ENCODE results near the gene MYMX.

The MYMX gene

DNA sequence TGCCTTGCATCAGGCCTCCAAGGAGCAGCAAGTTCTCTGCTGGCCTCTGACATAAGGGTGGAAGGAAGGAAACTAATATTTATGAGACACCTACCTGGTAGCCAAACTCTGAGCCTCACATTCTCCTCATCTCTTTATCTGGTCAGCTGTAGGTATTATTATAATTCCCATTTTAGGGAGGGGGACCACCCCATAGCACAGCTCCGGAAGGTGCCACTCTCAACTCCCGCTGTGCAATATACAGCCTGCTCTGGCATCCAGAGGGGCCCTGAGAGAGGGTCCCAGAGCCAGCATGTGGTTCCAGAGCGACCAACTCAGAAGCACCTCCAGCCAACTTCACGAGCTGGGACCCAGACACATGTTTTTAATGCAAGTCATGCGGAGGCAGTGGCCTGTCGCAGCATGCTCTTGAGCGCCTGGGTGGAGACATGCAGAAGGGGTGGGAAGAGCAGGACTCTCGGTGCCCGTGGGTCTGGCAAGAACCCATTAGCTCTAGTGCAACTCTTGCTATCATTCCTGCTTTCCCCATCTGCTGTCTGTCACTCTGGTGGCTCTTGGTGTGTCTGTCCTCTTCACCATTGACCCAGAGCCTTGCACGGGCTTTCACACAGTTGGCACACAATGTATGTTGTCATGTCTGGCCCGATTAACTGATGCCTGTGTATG, 15.0 kb upstream of the MYMX start:
- TF ChIP-seq GATA2 (IDR thresholded peaks at IDR 0.05; ENCODE audit: low read depth, low read length) (no peak), GATA3 (IDR thresholded peaks at IDR 0.05; ENCODE audit: low read depth, low read length) (no peak)

DNA sequence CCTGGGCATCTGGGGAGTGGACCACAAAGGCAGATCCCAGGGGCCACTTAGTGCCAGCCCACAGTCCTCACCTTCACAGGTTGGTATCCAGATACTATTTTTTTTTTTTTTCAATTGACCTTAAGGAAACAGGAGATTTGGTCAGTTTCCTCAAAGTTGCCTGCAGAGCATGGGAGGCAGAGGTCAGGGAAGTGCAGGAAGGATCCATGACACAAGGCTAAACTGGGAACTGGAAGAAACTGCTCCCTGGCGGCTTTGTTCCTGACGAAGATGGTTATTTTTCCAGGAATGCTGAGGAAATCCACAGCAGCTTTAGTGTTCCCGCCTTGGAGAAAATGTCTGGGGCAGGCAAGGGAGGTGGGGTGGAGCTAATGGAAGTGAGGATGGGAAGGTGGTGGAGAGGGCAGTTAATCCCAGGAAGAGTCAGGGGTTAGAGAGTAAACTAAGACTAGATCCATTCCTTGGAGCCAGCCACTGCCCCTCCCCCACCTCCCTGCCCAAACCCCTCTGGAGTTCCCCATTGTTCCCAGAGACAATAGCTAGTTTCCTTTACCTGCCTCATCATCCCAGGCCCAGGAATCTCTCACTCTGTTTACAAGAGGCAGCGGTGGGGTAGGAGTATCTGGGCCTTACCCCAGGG, 14.3 kb upstream of the MYMX start:
- TF ChIP-seq GATA3 (IDR thresholded peaks at IDR 0.05; ENCODE audit: low read depth, low read length) (no peak), GATA2 (IDR thresholded peaks at IDR 0.05; ENCODE audit: low read depth, low read length) (no peak)

DNA sequence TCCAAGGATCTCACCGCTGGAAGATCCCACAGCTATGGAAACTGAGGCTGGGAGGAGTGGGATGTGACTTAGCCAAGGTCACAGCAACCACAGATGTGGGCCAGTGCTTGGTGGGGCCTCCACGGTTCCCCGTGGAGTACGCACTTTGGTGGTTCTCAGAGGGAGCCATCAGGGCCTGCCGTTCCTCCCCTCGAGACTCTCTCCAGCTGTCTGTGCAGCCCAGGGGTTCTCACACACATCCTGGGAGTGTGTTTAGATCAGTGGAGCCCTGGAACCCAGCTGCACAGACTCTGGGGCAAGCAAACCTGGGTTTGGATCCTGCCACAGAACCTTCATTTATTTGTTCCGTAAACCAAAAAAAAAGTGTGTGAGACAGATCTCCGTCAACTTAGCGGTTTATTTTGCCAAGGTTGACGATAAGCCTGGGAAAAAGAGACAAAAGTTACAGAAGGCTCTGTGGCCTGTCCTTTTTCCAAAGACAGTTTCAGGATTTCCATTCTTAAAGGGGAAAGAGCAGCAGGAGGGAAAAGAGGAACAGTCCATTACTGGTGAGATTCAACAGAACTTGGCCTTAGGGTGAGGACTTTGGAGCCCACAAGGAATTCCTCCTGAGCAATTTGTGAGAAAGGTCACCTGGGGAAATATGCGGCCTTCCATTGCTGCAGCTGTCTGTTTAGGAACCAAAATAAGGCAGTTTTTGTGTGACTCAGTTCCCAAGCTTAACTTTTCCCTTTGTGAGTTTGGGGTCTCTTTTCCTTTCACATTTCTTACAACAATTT, 13.6 kb upstream of the MYMX start:
- TF ChIP-seq GATA3 (IDR thresholded peaks at IDR 0.05; ENCODE audit: low read depth, low read length) (no peak), GATA2 (IDR thresholded peaks at IDR 0.05; ENCODE audit: low read depth, low read length) (no peak)

DNA sequence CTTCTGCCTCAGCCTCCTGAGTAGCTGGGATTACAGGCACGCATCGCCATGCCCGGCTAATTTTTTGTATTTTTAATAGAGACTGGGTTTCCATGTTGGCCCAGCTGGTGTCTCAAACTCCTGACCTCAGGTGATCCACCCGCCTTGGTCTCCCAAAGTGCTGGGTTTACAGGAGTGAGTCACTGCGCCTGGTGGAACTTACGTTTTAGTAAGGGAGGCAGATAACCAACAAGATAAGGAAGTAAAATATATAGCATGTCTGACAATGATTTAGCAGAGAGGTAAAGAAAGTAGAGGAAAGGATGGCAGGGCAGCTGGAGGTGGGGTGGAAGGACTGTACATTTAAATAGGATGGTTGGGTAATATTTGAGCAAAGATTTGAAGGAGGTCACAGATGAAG, 12.8 kb upstream of the MYMX start:
- TF ChIP-seq GATA3 (IDR thresholded peaks at IDR 0.05; ENCODE audit: low read depth, low read length) (no peak), GATA2 (IDR thresholded peaks at IDR 0.05; ENCODE audit: low read depth, low read length) (no peak)

DNA sequence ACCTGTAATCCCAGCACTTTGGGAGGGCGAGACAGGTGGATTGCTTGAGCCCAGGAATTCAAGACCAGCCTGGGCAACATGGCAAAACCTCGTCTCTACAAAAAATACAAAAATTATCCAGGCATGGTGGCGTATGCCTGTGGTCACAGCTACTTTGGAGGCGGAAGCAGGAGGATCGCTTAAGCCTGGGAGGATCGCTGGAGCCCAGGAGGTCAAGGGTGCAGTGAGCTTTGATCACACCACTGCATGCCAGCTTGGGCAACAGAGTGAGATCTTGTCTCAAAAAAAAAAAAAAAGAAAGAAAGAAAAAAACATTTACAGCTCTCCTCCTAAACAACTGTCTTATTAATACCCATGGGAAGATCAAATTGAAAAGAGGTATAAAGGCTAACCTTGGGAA, 8.8 kb upstream of the MYMX start:
- TF ChIP-seq GATA3 (IDR thresholded peaks at IDR 0.05; ENCODE audit: low read depth, low read length), result no peak
- TF ChIP-seq GATA2 (IDR thresholded peaks at IDR 0.05; ENCODE audit: low read depth, low read length), result no peak

DNA sequence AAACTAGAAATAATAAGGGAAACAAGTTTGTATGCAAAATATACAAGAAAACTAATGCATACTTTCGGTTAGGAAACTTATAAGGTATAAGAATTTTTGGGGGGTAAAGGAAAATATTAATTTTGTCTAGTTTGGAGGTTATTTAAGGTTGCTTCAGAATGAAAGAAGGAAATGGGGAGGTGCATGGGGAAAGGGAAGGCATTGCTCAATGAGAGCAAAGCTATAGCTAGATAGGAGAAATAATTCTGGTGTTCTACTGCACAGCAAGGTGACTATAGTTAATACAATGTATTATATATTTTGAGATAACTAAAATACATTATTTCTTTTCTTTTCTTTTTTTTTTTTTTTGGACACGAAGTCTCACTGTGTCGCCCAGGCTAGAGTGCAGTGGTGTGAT, 5.4 kb upstream of the MYMX start:
- no peak for TF ChIP-seq GATA3 (IDR thresholded peaks at IDR 0.05; ENCODE audit: low read depth, low read length)
- no peak for TF ChIP-seq GATA2 (IDR thresholded peaks at IDR 0.05; ENCODE audit: low read depth, low read length)

GRCh38 chr6:44214307-44214706, 2.4 kb upstream of the MYMX start:
- TF ChIP-seq GATA2 (IDR thresholded peaks at IDR 0.05; ENCODE audit: low read depth, low read length) (no peak), GATA3 (IDR thresholded peaks at IDR 0.05; ENCODE audit: low read depth, low read length) (no peak)

GRCh38 chr6:44217332-44218143, 812 bp downstream of the MYMX start:
- TF ChIP-seq GATA2 (IDR thresholded peaks at IDR 0.05; ENCODE audit: low read depth, low read length) (no peak), GATA3 (IDR thresholded peaks at IDR 0.05; ENCODE audit: low read depth, low read length) (no peak)

DNA sequence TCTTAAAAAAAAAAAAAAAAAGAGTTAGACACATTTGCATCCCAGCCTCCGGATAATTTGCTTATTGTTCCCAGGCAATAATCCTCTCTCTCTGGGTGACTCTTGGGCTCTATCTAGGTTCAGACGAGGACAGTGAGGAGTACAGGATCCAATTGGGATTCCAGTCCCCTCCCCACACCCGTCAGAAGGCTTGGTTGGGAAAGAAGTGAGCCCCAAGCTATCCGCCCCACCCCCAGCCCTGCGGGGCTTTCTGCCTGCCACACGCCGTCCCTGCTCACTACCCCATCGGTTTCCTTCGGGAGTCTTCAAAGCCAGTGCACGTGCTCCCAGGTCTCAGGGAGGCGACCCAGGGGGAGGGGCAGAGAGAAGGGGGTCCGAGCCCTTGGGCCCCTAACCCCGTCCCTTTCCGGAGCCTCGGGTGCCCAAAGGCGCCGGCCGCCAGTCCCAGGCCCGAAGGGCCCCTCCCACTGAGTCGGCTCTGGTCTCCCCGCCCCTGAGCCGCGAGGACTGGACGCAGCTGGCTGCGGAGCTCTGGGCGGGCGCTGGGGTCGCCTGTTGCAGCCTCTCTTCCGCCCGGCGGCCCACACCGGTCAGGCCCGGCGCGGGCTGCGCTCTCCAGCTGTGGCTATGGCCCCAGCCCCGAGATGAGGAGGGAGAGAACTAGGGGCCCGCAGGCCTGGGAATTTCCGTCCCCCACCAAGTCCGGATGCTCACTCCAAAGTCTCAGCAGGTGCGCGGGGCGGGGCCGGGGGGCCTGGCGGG, 2.5 kb downstream of the MYMX start:
- TF ChIP-seq GATA2 (IDR thresholded peaks at IDR 0.05; ENCODE audit: low read depth, low read length), result no peak
- no peak for TF ChIP-seq GATA3 (IDR thresholded peaks at IDR 0.05; ENCODE audit: low read depth, low read length)

DNA sequence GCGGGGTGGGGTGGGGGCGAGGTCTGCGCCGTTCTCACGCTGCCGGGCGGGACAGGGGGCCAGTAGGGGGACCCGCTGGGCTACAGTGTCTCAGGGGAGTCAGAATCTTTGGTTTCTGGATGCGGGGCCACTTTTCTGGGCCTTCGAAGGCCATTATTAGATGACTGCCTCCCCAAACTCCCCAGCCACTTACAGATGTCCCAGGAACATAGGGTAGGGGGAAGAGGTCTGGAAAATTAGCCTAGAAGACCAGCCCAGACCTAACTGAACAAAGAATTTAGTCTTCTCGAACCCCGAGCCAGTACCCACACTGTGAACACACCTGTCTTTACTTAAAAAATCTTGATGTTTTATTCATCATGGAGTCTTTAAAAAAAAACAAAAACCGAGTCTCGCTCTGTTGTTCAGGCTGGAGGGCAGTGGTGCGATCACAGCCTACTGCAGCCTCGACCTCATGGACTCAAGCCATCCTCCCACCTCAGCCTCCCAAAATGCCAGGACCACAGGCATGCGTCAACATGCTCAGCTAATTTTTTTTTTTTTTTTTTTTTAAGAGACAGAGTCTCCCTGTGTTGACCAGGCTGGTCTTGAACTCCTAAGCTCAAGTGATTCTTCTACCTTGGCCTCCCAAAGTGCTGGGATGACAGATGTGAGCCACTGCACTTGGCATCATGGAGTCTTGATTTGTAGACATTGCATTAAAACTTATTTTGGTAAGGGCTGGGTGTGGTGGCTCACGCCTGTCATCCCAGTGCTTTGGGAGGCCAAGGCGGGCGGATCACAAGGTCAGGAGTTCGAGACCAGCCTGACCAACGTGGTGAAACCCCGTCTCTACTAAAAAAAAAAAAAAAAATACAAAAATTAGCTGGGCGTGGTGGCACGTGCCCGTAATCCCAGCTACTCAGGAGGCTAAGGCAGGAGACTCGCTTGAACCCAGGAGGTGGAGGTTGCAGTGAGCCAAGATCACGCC, 3.4 kb downstream of the MYMX start:
- no peak for TF ChIP-seq GATA2 (IDR thresholded peaks at IDR 0.05; ENCODE audit: low read depth, low read length)
- no peak for TF ChIP-seq GATA3 (IDR thresholded peaks at IDR 0.05; ENCODE audit: low read depth, low read length)

GRCh38 chr6:44220913-44221290, 4.2 kb downstream of the MYMX start:
- no peak for TF ChIP-seq GATA2 (IDR thresholded peaks at IDR 0.05; ENCODE audit: low read depth, low read length)
- no peak for TF ChIP-seq GATA3 (IDR thresholded peaks at IDR 0.05; ENCODE audit: low read depth, low read length)

DNA sequence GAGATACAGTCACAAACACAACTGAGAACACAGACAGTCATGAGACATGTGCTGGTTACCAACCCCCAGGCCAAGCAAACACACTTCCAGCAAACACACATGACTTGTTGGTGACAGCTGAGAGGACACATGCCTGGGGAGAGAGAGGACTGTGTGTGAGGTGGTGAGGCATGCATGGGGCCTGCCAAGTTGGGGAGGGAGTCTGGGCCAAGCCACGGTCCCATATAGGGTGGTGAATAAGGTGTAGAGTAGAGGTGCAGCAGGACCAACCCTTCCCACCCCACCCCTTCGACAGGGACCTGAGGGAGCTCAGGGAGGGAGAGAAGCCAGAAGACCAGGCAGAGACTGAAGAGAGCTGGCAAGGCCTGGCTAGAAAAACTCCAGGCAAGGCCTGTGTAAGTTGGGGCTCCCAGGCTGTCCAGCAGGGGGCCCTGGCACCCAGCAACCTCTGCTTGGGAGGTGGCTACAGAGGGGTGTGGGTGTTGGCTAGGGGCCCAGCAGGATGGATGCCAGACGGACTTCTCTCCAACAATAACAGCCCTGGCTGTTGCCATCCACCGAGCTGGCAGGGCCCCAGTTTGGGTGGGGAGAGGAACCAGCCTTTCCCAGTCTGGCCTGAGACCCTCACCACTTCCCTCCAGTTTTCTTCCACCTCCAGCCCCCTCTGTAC, 4.7 kb downstream of the MYMX start:
- TF ChIP-seq GATA2 (IDR thresholded peaks at IDR 0.05; ENCODE audit: low read depth, low read length) (no peak), GATA3 (IDR thresholded peaks at IDR 0.05; ENCODE audit: low read depth, low read length) (no peak)
